ENCODE results near the gene AFF2.

DNA sequence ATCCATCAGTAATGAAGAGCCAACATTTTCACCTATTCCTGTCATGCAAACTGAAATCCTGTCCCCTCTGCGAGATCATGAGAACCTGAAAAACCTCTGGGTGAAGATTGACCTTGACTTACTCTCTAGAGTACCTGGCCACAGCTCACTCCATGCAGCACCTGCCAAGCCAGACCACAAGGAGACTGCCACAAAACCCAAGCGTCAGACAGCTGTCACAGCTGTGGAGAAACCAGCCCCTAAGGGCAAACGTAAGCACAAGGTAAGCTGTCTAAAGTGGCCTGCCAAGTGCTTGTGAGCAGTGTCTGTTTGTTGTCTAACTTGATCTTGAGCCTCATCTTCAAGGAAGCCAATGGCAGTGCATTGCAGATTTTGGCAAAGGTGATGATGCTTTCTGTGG lies 455.9 kb downstream of the AFF2 start:
- no peak for TF ChIP-seq JUND (IDR thresholded peaks at IDR 0.05)
- TF ChIP-seq TCF12 (IDR thresholded peaks at IDR 0.05): no peak
- TF ChIP-seq NRF1 (IDR thresholded peaks at IDR 0.05; ENCODE audit: low read depth, low read length): no peak

Data from SK-N-SH (cell line).